T-helper 2 cell treated with Interferon-gamma antibody and Interleukin-4, amounts not matched to agents 5 μg/mL and 100 μg/mL, for 36 hours (primary cell): ENCODE data around the gene GPC3.
"Not testable (repeated sequence)": the region's sequence is repeated elsewhere in the genome, so short reads cannot be mapped to it uniquely, and the experiment has no call there.

ENCODE experiments used
- DNase-seq: peaks from one replicate; pipeline ENCODE4 v3.0.0; 2021; ENCODE audit warnings: low spot score
- H3K27ac Mint-ChIP-seq: one replicate; pipeline ENCODE4 v1.8.0; 2021; ENCODE audit warnings: mild to moderate bottlenecking, mixed read lengths
- H3K27me3 Mint-ChIP-seq: one replicate; pipeline ENCODE4 v1.8.0; 2021; ENCODE audit warnings: low read depth, mixed read lengths
- H3K36me3 Mint-ChIP-seq: one replicate; pipeline ENCODE4 v1.8.0; 2021; ENCODE audit warnings: low read depth, mixed read lengths
- H3K4me1 Mint-ChIP-seq: one replicate; pipeline ENCODE4 v1.8.0; 2021; ENCODE audit warnings: low read depth, mixed read lengths
- H3K4me3 Mint-ChIP-seq: one replicate; pipeline ENCODE4 v1.8.0; 2022; ENCODE audit warnings: mild to moderate bottlenecking, moderate library complexity, mixed read lengths
- H3K9me3 Mint-ChIP-seq: one replicate; pipeline ENCODE4 v1.8.0; 2021; ENCODE audit warnings: mixed read lengths

The GPC3 gene

DNA sequence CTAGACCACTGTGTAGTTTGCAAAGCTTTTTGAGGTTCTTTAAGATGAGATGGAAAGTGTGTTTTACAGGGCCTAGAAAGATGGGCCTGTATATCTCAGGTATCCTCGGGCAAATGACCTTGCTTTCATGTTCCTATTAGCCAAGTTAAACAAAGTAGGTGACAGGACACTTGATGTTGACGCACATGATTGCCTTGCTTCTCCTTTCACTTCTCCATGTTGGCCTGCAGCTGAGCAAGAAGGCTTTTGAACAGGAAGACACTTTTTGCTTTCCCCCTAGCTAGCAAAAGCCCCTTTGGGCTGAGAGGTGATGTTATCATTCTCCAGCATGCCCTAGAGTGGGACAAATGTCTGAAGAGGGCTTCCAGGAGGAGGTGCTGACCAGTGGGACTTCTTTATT, 202.1 kb downstream of the GPC3 start:
- Mint-ChIP-seq H3K9me3 (no peaks in the 10 kb centered on the region), H3K36me3 (no peaks in the 10 kb centered on the region), H3K4me3 (no peak overlapping the region), H3K27ac (no peak overlapping the region), H3K27me3 (no peaks in the 10 kb centered on the region), H3K4me1 (no peaks in the 10 kb centered on the region)
- no peak for DNase-seq

DNA sequence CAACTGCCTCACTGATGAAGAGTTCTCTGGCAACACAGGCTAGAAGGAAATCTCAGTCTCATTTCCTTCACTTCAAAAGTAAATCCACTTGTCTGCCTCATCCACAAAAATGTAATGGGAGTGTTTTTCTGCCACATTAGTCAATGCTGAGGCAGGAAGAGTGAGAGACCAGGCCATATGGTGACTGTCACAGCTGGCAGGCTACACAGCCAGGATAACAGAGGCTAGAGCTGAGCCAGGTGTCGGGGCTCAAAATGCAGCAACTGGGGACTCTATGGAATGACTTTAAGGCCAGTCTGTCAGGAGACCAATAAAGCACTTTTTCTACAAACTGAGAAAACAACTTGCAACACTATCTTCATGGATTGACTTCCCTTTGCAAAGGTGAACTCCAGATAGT, 204.2 kb downstream of the GPC3 start:
- Mint-ChIP-seq H3K36me3 (no peaks in the 10 kb centered on the region), H3K9me3 (no peaks in the 10 kb centered on the region), H3K4me1 (no peaks in the 10 kb centered on the region), H3K27ac (no peak overlapping the region), H3K27me3 (no peaks in the 10 kb centered on the region), H3K4me3 (no peak overlapping the region)
- DNase-seq = no peak

DNA sequence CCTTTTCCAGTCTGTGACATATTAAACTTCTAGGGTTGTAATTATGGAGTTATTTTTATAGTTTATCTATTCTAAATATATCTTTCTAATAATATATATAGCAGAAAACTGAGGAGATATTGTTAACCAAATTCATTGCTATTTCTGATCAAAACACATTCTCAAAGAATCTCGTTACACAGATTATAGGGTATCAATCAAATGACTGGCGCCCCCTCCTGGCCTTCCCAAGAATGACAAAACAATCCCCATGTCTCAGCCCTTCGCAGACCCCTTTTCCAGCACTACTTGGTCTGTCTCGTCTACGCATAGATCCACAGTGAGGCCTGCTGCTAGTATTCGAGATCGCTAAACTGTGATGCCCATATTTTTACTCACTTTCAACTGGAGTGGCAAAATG, 209.3 kb downstream of the GPC3 start:
- Mint-ChIP-seq H3K27ac (no peak overlapping the region), H3K36me3 (no peaks in the 10 kb centered on the region), H3K4me1 (no peaks in the 10 kb centered on the region), H3K27me3 (no peaks in the 10 kb centered on the region), H3K9me3 (no peaks in the 10 kb centered on the region), H3K4me3 (no peak overlapping the region)
- DNase-seq = no peak

DNA sequence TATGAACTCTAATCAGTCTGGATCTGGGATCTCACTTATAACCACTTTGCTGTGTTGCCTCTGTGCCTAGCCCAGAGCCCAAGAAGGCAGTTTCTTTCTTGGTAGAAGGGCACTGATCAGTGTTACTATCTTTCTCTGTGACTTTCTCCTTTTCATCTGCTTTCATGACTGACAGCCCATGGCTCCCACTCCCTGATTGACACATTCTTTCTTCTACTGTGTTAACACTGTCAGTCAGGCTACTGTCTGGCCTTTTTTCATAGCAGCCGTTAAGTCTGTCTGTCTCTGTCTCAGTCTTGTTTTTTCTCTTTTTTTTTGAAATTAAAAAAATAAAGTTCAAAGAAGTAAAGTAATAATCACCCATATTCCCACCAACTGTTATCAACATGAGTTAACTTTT, 210.6 kb downstream of the GPC3 start:
- no peak for DNase-seq
- Mint-ChIP-seq H3K9me3 (no peaks in the 10 kb centered on the region), H3K36me3 (no peaks in the 10 kb centered on the region), H3K4me1 (no peaks in the 10 kb centered on the region), H3K27ac (no peak overlapping the region), H3K27me3 (no peaks in the 10 kb centered on the region), H3K4me3 (no peak overlapping the region)

DNA sequence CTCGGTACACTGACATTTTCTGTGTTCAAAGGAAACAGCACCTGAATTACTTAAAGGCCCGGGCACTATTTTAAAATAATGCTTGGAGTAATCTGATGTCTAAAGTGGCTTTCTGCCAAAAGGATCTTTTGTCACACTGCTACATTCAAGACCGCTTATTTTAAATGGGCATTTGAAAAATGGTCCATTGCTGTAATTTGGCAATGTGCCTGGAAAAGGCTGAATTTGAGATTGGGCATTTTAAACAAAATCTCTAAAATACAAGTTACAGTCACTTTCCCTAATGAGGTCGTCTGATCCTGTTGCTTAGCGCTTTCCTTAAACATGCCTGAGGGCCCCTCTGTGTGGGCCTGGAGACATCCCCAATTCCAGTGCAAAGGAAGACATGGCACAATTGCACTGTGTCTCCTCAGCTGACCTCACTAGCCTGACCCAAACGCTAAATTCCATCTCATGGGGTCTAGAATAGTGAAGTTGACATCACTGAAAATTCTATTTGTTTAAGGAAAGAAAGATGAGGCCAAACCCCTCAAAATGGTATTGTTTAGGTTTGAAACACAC, 214.2 kb downstream of the GPC3 start:
- Mint-ChIP-seq H3K36me3 (no peaks in the 10 kb centered on the region), H3K9me3 (no peaks in the 10 kb centered on the region), H3K27ac (no peak overlapping the region), H3K27me3 (no peaks in the 10 kb centered on the region), H3K4me3 (no peak overlapping the region), H3K4me1 (no peaks in the 10 kb centered on the region)
- DNase-seq = no peak

DNA sequence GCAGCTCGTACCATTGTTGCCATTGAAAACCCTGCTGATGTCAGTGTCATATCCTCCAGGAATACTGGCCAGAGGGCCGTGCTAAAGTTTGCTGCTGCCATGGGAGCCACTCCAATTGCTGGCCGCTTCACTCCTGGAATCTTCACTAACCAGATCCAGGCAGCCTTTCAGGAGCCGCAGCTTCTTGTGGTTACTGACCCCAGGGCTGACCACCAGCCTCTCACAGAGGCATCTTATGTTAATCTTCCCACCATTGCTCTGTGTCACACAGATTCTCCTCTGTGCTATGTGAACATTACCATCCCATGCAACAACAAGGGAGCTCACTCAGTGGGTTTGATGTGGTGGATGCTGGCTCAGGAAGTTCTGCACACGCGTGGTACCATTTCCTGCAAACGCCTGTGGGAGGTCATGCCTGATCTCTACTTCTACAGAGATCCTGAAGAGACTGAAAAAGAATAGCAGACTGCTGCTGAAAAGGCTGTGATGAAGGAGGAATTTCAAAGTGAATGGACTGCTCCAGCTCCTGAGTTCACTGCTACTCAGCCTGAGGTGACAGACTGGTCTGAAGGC, 222.3 kb downstream of the GPC3 start:
- H3K4me1 Mint-ChIP-seq, H3K9me3 Mint-ChIP-seq, H3K27me3 Mint-ChIP-seq, H3K4me3 Mint-ChIP-seq, DNase-seq, H3K27ac Mint-ChIP-seq, H3K36me3 Mint-ChIP-seq: not testable (repeated sequence)

DNA sequence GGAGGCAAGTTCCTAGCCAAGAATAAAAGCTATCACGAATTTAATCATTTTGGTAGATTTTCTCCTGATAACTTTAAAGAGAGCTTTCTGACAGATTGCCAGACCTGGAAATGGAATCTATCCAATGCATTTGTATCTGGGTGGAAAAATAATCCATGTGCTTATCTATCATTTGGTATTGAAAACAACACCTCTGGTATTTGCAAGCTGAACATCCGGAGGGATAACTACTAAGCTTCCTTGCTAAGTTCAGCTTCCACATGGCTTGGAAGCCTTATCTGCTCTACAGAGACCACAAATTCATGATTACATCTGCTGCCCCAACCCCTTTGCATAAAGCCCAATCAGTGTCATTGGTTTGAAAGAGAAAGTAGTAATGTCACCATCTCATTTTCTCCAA, 230.7 kb downstream of the GPC3 start:
- H3K27me3 Mint-ChIP-seq = no peaks in the 10 kb centered on the region
- no peak for DNase-seq
- no peaks in the 10 kb centered on the region for H3K4me1 Mint-ChIP-seq
- H3K36me3 Mint-ChIP-seq = no peaks in the 10 kb centered on the region
- H3K9me3 Mint-ChIP-seq = no peaks in the 10 kb centered on the region
- no peak overlapping the region for H3K27ac Mint-ChIP-seq
- H3K4me3 Mint-ChIP-seq = no peak overlapping the region

DNA sequence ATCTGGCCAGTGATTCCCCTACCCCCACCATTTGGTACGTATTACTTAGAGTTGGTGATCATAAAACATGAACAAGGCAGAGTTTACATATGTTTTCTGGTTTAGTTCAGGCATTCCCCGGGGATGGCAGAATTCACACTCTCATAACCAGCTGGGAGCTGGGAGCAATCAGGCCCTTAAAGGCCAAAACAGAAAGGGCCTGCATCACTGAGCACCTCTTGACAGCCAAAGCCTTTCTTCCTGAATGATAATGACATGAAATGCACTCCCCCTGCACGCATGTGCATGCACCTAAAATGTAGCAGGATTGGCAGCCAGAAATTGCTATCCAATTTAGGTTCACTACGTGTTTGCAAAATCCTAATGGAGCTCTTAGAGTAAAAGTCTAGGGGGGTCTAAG, 235.4 kb downstream of the GPC3 start:
- Mint-ChIP-seq H3K36me3 (no peaks in the 10 kb centered on the region), H3K4me1 (peaks cover 15% of the 10 kb centered on the region), H3K27ac (no peak overlapping the region), H3K9me3 (no peaks in the 10 kb centered on the region), H3K27me3 (no peaks in the 10 kb centered on the region), H3K4me3 (no peak overlapping the region)
- DNase-seq = no peak

DNA sequence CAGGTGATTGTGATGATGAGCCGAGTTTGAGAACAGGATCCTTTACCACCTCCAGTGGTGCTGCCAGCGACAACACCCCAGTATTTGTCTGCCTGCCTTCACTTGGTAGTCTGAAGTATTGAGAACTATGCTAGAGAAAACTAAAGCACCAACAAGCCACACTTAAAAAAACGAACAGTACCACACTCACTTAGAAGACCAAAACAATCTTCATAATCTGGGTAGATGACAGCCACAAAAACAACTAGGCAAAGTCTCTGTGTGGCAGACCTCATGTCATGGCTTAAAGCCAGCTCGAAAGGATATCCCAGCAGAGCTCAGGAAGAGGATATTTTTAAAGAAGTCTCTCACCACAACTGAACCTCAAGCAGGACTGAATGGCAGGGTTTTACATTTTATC, 236.0 kb downstream of the GPC3 start:
- no peak overlapping the region for H3K4me3 Mint-ChIP-seq
- H3K9me3 Mint-ChIP-seq = no peaks in the 10 kb centered on the region
- H3K4me1 Mint-ChIP-seq = peaks cover 18% of the 10 kb centered on the region
- no peaks in the 10 kb centered on the region for H3K27me3 Mint-ChIP-seq
- no peak for DNase-seq
- H3K36me3 Mint-ChIP-seq = no peaks in the 10 kb centered on the region
- H3K27ac Mint-ChIP-seq = no peak overlapping the region

DNA sequence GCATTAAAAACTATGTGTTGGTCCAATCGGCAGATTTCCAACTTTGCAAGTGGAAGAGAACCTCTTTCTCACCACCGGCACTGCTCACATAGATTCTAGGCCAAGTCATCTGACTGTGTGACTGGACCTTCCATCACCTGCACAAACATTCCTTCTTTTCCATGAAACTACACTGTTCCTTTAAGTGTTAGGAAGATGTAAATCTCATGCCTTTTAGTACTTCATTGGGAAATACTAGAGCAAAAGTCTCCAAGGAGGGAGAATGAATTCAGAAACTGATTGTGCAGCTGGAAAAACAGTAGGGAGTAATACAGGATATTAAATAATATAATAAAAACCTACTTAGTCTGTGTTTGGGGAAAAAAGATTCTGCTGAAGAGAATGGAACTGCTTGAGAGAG, 238.2 kb downstream of the GPC3 start:
- no peaks in the 10 kb centered on the region for H3K27me3 Mint-ChIP-seq
- no peak overlapping the region for H3K4me3 Mint-ChIP-seq
- H3K36me3 Mint-ChIP-seq = no peaks in the 10 kb centered on the region
- H3K4me1 Mint-ChIP-seq = peaks cover 22% of the 10 kb centered on the region
- no peak overlapping the region for H3K27ac Mint-ChIP-seq
- H3K9me3 Mint-ChIP-seq = no peaks in the 10 kb centered on the region
- DNase-seq = no peak

DNA sequence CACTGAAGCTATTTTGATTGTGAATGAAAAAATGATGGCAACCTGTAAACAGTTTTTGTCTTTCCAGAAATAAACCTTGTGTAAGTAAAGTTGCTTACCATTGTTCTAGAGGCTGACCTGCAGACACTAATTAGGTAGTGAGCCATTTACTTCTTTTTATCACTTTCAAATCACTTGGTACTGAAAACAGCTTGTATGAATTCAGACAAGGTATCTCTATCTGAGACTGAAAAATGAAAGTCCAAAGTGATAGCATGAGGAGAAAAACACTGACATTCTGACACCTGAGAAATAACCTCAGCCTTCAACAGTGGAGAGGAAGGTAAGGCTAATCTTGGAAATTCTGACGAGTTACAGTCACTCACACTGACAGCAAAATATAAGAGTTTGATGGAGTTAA, 238.8 kb downstream of the GPC3 start:
- H3K27ac Mint-ChIP-seq = no peak overlapping the region
- H3K4me1 Mint-ChIP-seq = peaks cover 22% of the 10 kb centered on the region
- H3K27me3 Mint-ChIP-seq = no peaks in the 10 kb centered on the region
- no peaks in the 10 kb centered on the region for H3K36me3 Mint-ChIP-seq
- no peaks in the 10 kb centered on the region for H3K9me3 Mint-ChIP-seq
- no peak overlapping the region for H3K4me3 Mint-ChIP-seq
- DNase-seq = no peak

DNA sequence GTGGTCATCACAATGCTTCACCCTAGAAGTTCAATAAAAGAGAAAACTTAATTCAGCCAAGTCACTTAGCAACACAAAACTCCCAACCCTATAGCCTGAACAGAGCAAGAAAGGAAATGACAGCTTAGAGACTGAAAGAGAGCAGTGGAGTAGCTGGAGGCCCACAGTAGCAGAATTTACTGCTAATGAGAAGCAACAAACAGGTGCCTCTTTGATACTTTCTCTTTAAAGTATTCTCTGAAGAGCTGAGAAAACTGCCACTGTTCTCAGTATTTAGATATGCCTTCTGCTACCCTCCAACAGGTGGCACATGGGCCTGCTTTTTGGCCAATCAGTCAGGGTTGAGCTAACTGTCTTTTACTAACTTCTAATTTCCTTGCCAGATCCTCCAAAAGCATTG, 240.0 kb downstream of the GPC3 start:
- Mint-ChIP-seq H3K27me3 (no peaks in the 10 kb centered on the region), H3K27ac (no peak overlapping the region), H3K4me3 (no peak overlapping the region), H3K4me1 (peaks cover 22% of the 10 kb centered on the region), H3K9me3 (no peaks in the 10 kb centered on the region), H3K36me3 (no peaks in the 10 kb centered on the region)
- no peak for DNase-seq

DNA sequence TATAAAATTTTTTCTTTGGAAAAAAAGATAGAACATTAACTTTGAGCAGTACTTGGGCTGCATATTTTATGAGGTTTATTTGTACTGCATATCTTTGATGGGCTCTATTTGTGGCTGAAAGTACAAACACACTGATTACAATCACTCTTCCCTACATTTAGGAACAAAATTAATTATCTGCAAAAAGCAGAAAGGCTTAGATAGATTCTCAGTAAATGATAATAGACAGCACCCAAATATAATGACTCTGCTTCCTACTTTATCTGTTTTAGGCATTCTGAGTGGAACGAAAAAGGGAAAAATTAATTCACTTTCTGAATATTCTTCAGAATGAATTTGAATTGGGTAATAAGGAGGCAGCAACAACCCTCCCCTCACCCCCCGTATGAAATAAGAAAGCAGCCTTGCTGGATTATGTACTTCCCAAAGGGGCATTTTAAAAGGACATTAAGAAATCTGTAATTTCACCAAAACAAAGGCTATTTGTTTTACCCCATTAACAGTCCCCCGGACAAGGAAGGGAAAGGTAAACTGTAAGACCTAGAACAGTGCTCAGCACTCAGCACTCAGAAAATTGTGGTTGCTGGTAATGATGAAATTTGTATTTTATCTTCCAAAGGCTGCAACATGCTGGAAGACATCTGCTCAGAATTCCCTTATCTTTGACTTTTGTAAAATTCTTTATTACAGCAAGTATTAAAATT, 242.6 kb downstream of the GPC3 start:
- Mint-ChIP-seq H3K4me1 (peaks cover 17% of the 10 kb centered on the region), H3K36me3 (no peaks in the 10 kb centered on the region), H3K27ac (no peak overlapping the region), H3K4me3 (no peak overlapping the region), H3K27me3 (no peaks in the 10 kb centered on the region), H3K9me3 (no peaks in the 10 kb centered on the region)
- DNase-seq = no peak

DNA sequence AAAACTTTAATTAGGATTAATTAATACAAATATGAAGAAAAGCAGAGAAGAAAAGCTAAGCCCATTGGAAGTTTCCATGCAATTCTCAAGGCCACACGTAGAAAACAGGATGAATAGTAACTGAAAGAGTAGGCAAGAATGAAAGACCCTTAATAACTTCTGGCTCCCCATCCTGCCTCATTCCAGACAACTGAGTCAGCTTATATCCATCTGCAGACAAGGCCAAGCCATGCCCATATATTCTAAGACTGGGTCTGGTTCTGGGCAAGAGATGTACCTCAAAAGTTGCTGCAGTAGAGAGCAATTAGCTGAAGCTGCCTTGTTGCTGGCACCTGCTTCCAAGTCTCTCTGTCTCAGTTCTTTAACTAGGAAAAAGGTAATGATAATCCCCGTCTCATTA, 244.1 kb downstream of the GPC3 start:
- Mint-ChIP-seq H3K27me3 (peaks cover 3% of the 10 kb centered on the region), H3K27ac (no peak overlapping the region), H3K9me3 (no peaks in the 10 kb centered on the region), H3K4me3 (no peak overlapping the region), H3K4me1 (peaks cover 15% of the 10 kb centered on the region), H3K36me3 (no peaks in the 10 kb centered on the region)
- DNase-seq = no peak

DNA sequence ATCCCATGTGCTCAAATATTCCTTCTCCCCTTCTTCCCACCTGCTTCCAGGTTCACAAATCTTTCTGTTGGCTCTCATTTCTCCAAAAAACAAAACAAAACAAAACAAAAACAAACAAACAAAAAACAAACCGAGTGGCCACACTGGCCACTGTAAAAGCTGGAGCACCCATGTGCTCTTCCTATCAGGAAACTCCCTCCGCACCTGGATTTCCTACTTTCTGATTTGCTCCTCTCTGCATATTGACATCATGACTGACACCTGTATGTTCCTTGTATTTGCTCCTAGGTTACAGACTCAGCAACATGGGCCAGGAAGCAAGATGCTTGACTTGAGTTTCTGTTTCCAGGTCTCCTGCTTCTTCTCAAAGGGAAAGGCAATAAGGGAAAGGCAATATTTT, 258.8 kb downstream of the GPC3 start:
- H3K9me3 Mint-ChIP-seq = no peaks in the 10 kb centered on the region
- H3K27ac Mint-ChIP-seq = no peak overlapping the region
- no peak for DNase-seq
- peaks cover 8% of the 10 kb centered on the region for H3K4me1 Mint-ChIP-seq
- H3K36me3 Mint-ChIP-seq = no peaks in the 10 kb centered on the region
- no peaks in the 10 kb centered on the region for H3K27me3 Mint-ChIP-seq
- no peak overlapping the region for H3K4me3 Mint-ChIP-seq
